Gastroesophageal sphincter (tissue), 3 donors: ENCODE measurements around the gene FAT1.

Source experiments
- CTCF ChIP-seq, 4 experiments: fragments of 200-600 bp in 2 of 4; fragments of 450-650 bp in 2 of 4; sonication (generic) in 1 of 4; IDR thresholded peaks; one replicate each; pipeline ENCODE4 v1.5.1; 2017 to 2019; ENCODE audit warnings: antibody characterized with exemption in 4 of 4, mild to moderate bottlenecking in 2 of 4, moderate library complexity in 2 of 4
- EP300 ChIP-seq: sonication (generic); formaldehyde crosslinking; IDR thresholded peaks from one replicate; pipeline ENCODE4 v1.6.1; 2017; ENCODE audit warnings: antibody characterized with exemption, mild to moderate bottlenecking
- POLR2A ChIP-seq, 2 donors: fragments of 450-650 bp; IDR thresholded peaks; one replicate each; pipeline ENCODE4 v1.6.1; 2017; ENCODE audit warnings: antibody characterized with exemption in 2 of 2, mild to moderate bottlenecking in 2 of 2, moderate library complexity in 1 of 2
- POLR2AphosphoS5 ChIP-seq: sonication (generic); formaldehyde crosslinking; IDR thresholded peaks from one replicate; pipeline ENCODE4 v1.6.1; 2017; ENCODE audit warnings: antibody characterized with exemption

GRCh38 chr4:186633844-186634243 is 89.8 kb downstream of the FAT1 start:
- no peak for TF ChIP-seq CTCF (IDR thresholded peaks at IDR 0.05)
- TF ChIP-seq POLR2A (IDR thresholded peaks at IDR 0.05) = no peak
- no peak for TF ChIP-seq EP300
- TF ChIP-seq POLR2AphosphoS5 = no peak
